Effector memory CD8-positive, alpha-beta T cell (primary cell): Measurements from ENCODE around the gene WWOX.

ENCODE experiments used
- ATAC-seq: fragments of 150-1000 bp; cut with Tn5 transposase; replicated peaks from 2 replicates; pipeline ENCODE4 v1.10.0; 2021; ENCODE audit warnings: mild to moderate bottlenecking, moderate library complexity
- DNase-seq, 3 experiments: peaks; one replicate each; pipeline ENCODE4 v3.0.0; 2021
- H3K27ac Mint-ChIP-seq, 2 donors: one replicate each; pipeline ENCODE4 v1.8.0; 2022; ENCODE audit warnings: mild to moderate bottlenecking in 2 of 2, mixed read lengths in 2 of 2, moderate library complexity in 2 of 2
- H3K27me3 Mint-ChIP-seq, 2 donors: one replicate each; pipeline ENCODE4 v1.8.0; 2022; ENCODE audit warnings: mixed read lengths in 2 of 2
- H3K36me3 Mint-ChIP-seq: one replicate; pipeline ENCODE4 v1.8.0; 2022; ENCODE audit warnings: mild to moderate bottlenecking, moderate library complexity, mixed read lengths; ENCODE audit not compliant: insufficient read depth
- H3K4me1 Mint-ChIP-seq, 2 donors: one replicate each; pipeline ENCODE4 v1.8.0; 2022; ENCODE audit warnings: low read depth in 2 of 2, mixed read lengths in 2 of 2
- H3K4me3 Mint-ChIP-seq, 2 donors: one replicate each; pipeline ENCODE4 v1.8.0; 2022; ENCODE audit warnings: mild to moderate bottlenecking in 2 of 2, mixed read lengths in 2 of 2, moderate library complexity in 2 of 2
- H3K9me3 Mint-ChIP-seq, 2 donors: one replicate each; pipeline ENCODE4 v1.8.0; 2022; ENCODE audit warnings: mixed read lengths in 2 of 2

WWOX gene

DNA sequence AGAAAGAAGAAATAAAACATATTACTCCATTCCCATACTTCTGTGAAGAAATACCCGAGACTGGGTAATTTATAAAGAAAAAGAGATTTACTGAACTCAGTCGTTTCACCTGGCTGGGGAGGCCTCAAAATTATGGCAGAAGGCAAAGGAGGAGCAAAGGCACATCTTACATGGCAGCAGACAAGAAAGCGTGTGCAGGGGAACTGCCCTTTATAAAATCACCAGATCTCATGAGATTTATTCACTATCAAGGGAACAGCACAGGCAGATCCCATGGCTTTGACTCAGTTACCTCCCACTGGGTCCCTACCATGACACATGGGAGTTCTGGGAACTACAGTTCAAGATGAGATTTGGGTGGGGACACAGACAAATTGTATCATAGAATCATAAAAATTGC is 365.4 kb downstream of the WWOX start:
- Mint-ChIP-seq H3K27ac (no peak overlapping the region), H3K4me3 (no peak overlapping the region)

DNA sequence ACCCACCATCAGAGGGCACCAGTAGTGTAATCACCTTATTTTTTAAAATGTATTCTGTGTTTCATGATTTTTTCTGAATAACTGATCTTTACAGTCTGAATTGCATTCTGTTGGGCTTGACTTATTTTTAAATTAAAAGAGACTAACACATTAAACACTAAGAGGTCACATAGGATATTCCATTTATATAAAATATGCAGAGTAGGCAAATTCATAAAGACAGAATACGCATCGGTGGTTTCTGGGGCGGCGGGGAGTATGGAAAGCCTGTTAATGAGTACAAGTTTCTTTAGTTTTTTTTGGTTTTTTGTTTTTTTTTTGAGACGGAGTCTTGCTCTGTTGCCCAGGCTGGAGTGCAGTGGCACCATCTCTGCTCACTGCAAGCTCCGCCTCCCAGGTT is 366.3 kb downstream of the WWOX start:
- Mint-ChIP-seq H3K4me1 (peaks cover 0 to 1% of the 10 kb centered on the region in 2 donors), H3K27me3 (no peaks in the 10 kb centered on the region), H3K9me3 (no peaks in the 10 kb centered on the region), H3K4me3 (no peak overlapping the region), H3K36me3 (peaks cover 3% of the 10 kb centered on the region), H3K27ac (no peak overlapping the region)
- ATAC-seq (no peak), DNase-seq (no peak)

More for the DNA sequence above, 365.4 kb downstream of the WWOX start:
- ATAC-seq (no peak), DNase-seq (no peak)
- peaks cover 3% of the 10 kb centered on the region for H3K36me3 Mint-ChIP-seq
- H3K4me1 Mint-ChIP-seq, result peaks cover 0 to 1% of the 10 kb centered on the region in 2 donors
- no peaks in the 10 kb centered on the region for H3K9me3 Mint-ChIP-seq
- H3K27me3 Mint-ChIP-seq, result no peaks in the 10 kb centered on the region

DNA sequence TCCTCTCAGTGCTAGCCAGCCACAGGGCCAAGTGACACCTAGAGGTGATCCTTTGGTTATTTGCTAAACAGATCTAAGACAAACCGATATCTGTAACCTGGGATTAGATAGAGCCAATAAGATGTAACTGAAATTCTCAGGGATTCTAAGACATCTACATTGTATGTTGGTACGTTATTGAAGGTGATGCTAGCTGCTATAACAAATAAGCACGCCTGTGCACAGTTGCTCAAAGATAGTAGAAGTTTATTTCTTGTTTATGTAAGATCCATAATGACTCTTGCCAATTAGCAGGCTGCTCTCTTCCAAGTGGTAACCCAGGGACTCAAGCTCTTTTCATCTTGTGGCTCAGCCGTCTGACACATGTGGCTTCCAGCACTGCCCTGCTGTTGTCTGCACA is 370.3 kb downstream of the WWOX start:
- DNase-seq (no peak), ATAC-seq (no peak)
- no peak overlapping the region for H3K27ac Mint-ChIP-seq
- H3K27me3 Mint-ChIP-seq, result no peaks in the 10 kb centered on the region
- H3K4me1 Mint-ChIP-seq, result peaks cover 0 to 1% of the 10 kb centered on the region in 2 donors
- H3K36me3 Mint-ChIP-seq, result peaks cover 2% of the 10 kb centered on the region
- H3K9me3 Mint-ChIP-seq, result no peaks in the 10 kb centered on the region
- no peak overlapping the region for H3K4me3 Mint-ChIP-seq

DNA sequence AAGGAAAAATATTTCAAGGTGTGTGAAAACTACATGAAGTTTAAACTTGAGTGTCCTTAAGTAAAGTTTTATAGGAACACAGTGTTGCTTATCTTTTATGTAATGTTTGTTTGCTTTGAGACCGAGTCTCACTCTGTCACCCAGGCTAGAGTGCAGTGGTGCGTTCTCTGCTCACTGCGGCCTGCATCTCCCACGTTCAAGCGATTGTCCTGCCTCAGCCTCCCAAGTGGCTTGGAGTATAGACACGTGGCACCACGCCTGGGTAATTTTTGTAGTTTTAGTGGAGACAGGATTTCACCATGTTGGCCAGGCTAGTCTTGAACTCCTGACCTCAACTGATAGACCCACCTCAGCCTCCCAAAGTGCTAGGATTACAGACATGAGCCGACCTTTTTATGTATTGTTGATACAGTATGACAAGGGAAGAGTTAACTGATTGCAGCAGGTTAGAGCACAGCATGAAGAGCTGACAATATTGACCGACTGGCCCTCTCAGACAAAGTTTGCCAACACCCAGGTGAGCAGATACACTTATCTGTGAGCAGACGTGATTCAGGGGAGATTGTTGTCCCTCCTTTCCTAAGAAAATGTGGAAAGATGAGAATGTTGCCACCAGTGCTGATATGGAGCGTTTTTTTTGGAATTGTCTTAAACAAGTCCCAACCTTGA is 373.7 kb downstream of the WWOX start:
- no peaks in the 10 kb centered on the region for H3K27me3 Mint-ChIP-seq
- no peak overlapping the region for H3K4me3 Mint-ChIP-seq
- ATAC-seq, result no peak
- no peak overlapping the region for H3K27ac Mint-ChIP-seq
- H3K9me3 Mint-ChIP-seq, result no peaks in the 10 kb centered on the region
- H3K36me3 Mint-ChIP-seq, result no peaks in the 10 kb centered on the region
- DNase-seq, result no peak
- H3K4me1 Mint-ChIP-seq, result peaks cover 0 to under 1% of the 10 kb centered on the region in 2 donors

DNA sequence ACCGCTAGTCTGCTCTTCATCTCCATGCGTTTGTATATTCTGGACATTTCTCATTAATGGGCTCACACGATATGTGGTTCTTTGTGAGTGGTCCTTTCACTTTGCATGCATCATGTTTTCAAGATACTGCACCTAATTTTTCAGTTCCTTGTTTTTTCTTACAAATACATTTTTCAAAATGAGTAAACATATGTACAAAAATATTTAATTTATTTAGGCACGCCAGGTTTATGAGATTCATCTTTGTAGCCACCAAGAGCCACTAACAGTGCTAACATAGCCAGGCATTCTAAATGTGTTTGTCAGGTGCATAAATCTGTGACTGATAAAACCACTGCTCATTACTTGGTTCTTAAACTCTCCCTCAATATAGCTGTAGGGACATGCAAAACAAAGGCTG is 375.3 kb downstream of the WWOX start:
- no peak overlapping the region for H3K27ac Mint-ChIP-seq
- no peak overlapping the region for H3K4me3 Mint-ChIP-seq
- H3K27me3 Mint-ChIP-seq, result no peaks in the 10 kb centered on the region
- H3K4me1 Mint-ChIP-seq, result peaks cover 0 to 5% of the 10 kb centered on the region in 2 donors
- H3K36me3 Mint-ChIP-seq, result no peaks in the 10 kb centered on the region
- H3K9me3 Mint-ChIP-seq, result no peaks in the 10 kb centered on the region
- ATAC-seq (no peak), DNase-seq (no peak)

DNA sequence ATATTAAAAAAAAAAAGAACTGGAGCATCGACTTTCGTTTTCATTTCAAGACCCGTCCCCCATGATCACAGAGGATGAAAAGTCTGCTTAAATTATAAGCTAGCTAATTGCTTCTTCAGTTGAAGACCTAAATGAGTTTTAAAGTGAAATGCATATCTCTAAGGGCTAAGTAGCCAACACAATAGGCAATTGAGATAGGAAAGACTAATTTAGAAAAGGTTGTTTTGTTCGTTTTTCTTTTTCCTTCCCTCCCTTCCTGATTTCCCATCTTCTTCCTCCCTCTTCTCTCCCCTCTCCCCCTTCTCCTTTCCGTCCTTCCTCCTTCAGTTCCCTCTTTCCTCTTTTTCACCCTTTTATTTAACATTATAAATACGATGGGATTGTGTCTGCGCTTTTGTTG is 377.2 kb downstream of the WWOX start:
- DNase-seq, result no peak
- no peak overlapping the region for H3K27ac Mint-ChIP-seq
- H3K4me1 Mint-ChIP-seq, result peaks cover 0 to 5% of the 10 kb centered on the region in 2 donors
- H3K4me3 Mint-ChIP-seq, result no peak overlapping the region
- no peaks in the 10 kb centered on the region for H3K9me3 Mint-ChIP-seq
- H3K27me3 Mint-ChIP-seq, result no peaks in the 10 kb centered on the region
- no peak for ATAC-seq
- peaks cover 3% of the 10 kb centered on the region for H3K36me3 Mint-ChIP-seq

DNA sequence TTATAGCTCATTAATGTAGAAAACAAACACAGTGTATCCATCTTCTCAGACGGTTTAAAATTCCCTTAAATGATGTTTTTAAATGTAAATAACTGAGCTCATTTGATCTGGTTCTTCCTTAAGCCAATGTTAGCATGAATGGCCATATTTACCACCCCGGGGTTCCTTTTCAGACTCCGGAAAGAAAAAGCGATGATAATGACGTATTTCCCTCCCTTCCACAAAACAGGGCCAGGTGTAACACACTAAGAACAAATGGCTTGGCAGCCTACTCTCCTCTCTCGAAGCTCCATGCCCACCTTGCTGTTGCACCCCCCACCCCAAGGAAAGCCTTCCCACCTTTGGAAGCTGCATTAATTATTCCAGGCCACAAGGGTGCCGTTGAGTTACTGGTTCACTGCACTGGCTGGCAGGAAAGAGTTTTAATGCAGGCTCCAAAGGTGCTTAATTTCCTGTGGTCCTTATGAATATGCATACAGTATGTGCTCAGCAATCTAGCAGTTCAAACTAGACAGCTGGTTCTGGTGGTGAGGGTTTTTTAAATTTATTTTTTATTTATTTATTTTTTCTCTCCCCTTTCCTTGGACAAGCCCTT is 378.9 kb downstream of the WWOX start:
- Mint-ChIP-seq H3K9me3 (no peaks in the 10 kb centered on the region), H3K27me3 (no peaks in the 10 kb centered on the region), H3K4me1 (peaks cover 0 to 5% of the 10 kb centered on the region in 2 donors), H3K36me3 (peaks cover 3% of the 10 kb centered on the region), H3K4me3 (no peak overlapping the region), H3K27ac (no peak overlapping the region)
- no peak for ATAC-seq
- no peak for DNase-seq

DNA sequence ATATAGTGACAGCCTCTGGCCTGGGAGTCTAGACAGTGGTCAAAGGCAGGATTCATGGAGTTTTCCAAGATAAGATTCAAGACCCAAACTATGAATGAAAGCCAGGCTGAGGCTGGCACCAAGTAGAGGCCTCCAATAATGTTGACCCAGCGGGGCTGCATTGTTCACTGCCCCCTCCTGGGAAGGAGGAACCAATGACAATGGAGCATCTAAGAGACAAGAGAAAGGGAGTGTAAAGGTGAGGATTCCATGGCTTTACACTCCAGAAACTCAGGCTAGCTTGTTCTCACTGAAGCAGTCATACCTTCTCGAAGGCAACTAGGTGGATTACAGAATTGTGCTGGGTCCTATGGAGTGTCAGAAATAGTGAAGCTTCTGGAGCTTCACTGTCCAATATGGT is 380.3 kb downstream of the WWOX start:
- no peak for DNase-seq
- Mint-ChIP-seq H3K9me3 (no peaks in the 10 kb centered on the region), H3K27ac (no peak overlapping the region), H3K4me3 (no peak overlapping the region), H3K36me3 (peaks cover 3% of the 10 kb centered on the region), H3K4me1 (peaks cover 0 to 5% of the 10 kb centered on the region in 2 donors), H3K27me3 (no peaks in the 10 kb centered on the region)
- ATAC-seq, result no peak

DNA sequence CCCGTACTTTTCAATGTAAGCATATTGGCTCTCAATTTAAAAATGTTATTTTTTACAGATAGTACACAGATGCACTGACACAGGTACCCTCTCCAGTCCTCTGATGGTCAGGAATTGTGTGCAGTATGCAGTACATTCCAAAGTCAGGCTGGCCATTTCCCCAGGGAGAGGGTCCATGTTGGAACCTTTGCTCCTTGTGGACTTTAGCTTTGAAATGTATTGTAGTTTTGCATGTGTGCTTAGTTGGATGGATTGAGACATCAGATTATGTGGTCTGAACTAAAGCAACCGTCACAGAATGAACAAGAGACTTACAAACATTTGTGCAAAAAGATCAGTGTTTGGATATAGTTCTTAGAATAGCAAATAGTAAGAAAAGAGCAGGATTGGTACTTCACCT is 381.1 kb downstream of the WWOX start:
- DNase-seq (no peak), ATAC-seq (no peak)
- H3K9me3 Mint-ChIP-seq, result no peaks in the 10 kb centered on the region
- no peak overlapping the region for H3K27ac Mint-ChIP-seq
- peaks cover 3% of the 10 kb centered on the region for H3K36me3 Mint-ChIP-seq
- no peaks in the 10 kb centered on the region for H3K27me3 Mint-ChIP-seq
- no peak overlapping the region for H3K4me3 Mint-ChIP-seq
- peaks cover 0 to 5% of the 10 kb centered on the region in 2 donors for H3K4me1 Mint-ChIP-seq

DNA sequence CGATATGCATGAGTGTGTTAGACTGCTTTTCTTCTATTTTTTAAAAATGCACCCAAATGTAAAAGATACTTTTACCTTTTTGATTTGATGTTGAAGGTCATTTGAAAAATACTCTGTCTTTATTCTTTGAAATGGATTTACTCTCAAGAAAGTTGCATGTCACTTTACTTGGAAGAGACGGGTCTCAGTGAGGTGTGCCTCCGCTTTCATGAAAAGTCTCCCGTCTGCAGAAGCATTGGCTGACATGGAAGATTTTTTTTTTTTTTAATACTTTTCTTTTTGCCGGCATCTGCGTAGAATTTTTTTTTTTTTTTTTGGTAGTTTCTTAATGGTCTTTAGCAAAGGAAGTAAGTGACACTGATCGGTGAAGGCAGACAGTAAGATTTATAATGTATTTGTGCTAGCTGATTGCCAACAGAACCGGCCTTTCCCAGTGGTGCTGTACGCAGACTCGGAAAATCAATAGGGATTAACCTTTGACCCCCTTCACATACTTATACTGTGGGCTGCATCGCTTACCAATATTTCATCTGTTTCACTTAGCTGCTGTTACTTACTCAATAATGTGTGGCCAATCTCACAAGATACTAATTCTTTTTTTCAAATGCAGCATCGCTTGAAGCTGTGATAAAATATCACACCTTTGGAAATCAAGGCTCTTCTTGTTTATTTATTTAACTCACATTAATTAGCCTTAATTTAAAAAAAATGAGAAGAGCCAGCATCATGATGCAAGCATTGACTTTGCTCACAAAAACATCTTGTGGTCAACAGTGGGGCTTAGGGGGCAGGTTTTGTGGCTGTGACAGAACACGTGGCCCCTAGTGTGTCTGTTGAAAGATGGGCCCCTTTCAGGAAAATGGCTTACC is 383.9 kb downstream of the WWOX start:
- Mint-ChIP-seq H3K27me3 (no peaks in the 10 kb centered on the region), H3K27ac (no peak overlapping the region), H3K4me1 (peaks cover 0 to 2% of the 10 kb centered on the region in 2 donors), H3K9me3 (no peaks in the 10 kb centered on the region), H3K4me3 (no peak overlapping the region), H3K36me3 (peaks cover 3% of the 10 kb centered on the region)
- DNase-seq, result no peak
- no peak for ATAC-seq

DNA sequence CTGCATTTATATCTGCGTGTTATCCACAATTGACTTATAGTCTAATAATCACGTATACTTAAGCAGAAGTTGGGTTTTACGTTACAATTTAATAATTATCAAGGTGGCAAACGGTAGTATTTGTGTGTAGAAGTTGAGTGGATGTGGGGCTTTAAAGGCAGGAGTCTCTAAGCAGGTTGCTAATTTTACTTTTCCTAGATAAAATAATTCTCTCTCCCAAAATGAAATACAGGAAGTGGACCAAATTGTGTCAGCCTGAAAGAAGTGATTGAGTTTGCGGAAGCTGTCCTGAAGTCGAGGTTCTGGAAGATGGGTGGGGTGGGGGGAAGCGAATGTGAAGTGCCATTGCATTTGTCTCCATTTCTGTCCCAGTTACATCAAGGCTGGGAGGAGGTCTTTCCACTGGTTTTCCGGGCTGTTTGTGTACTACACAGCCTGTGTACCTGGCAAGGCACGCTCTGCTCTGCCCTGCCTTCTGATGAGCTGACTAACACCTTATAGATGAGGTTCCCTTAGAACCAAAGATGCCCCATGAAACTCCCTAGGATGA is 385.1 kb downstream of the WWOX start:
- Mint-ChIP-seq H3K27ac (no peak overlapping the region), H3K4me3 (no peak overlapping the region), H3K4me1 (no peaks in the 10 kb centered on the region), H3K36me3 (peaks cover 3% of the 10 kb centered on the region), H3K27me3 (no peaks in the 10 kb centered on the region), H3K9me3 (no peaks in the 10 kb centered on the region)
- no peak for ATAC-seq
- DNase-seq, result no peak

DNA sequence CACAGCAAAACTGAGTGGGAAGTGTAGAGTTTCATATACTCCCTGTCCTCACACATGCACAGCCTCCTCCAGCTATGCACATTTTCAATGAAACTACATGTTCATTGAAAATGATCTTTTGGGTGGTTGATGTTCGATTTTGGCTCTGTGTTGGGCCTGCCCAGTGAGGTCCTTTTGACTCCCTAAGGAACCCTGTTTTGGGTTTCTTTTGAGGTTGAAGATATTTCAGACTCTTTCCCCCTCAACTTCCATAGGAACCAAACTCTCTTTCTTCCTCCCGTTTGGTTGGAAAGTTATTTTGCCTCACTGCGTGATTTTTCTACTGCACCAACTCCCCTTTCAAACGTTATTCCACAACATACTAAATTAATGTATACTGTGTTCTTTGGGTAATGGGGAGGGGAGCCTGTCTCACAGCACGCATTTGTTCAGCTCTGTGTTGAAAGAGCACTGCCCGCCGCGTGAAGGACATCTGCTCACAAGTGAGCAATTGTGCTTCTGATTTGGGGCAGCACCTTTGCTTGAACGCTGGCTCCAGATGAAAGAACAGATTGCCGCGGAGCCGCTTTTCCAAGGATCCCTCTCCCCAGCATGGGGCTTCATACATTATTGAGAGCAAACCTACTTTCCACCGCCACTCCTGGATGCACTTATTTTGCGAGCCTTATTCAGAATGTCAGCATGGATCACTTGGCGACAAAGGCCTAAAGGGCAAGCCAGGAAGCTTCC is 385.9 kb downstream of the WWOX start:
- H3K27ac Mint-ChIP-seq, result no peak overlapping the region
- ATAC-seq (no peak), DNase-seq (no peak)
- H3K4me3 Mint-ChIP-seq, result no peak overlapping the region
- H3K36me3 Mint-ChIP-seq, result peaks cover 3% of the 10 kb centered on the region
- no peaks in the 10 kb centered on the region for H3K4me1 Mint-ChIP-seq
- H3K27me3 Mint-ChIP-seq, result no peaks in the 10 kb centered on the region
- no peaks in the 10 kb centered on the region for H3K9me3 Mint-ChIP-seq

DNA sequence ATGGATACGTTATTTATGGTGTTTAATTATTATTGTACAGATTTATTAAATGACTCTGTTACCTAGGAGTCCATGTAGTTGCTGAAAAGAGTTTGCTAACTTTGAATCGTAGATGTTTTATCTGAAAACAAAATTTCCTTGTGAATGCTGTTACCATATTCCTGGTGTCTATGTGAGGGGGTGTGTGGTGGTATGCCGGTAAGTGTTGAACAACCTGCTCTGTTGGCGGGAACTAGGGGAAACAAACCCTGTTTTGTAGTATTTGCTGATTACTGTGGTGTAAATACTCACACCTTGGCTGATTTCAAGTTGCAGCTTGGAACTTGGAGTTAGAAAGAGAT is 386.4 kb downstream of the WWOX start:
- no peak for DNase-seq
- H3K9me3 Mint-ChIP-seq, result no peaks in the 10 kb centered on the region
- no peak overlapping the region for H3K4me3 Mint-ChIP-seq
- peaks cover 0 to under 1% of the 10 kb centered on the region in 2 donors for H3K4me1 Mint-ChIP-seq
- no peak for ATAC-seq
- no peaks in the 10 kb centered on the region for H3K27me3 Mint-ChIP-seq
- peaks cover 3% of the 10 kb centered on the region for H3K36me3 Mint-ChIP-seq
- no peak overlapping the region for H3K27ac Mint-ChIP-seq
